NCI-H748 (cell line): Measurements from ENCODE around the gene NR6A1.
A peak's percentile ranks its signal among the peaks of the same experiment; 100 is the strongest.

Experiments
- DNase-seq: peaks from one replicate; lab custom pipeline; 2025; ENCODE audit not compliant: unreplicated experiment; lab: John Stamatoyannopoulos, UW

Gene NR6A1

GRCh38 chr9:124495126-124496074 lies 275.7 kb downstream of the NR6A1 start:
- DNase-seq = no peak

- no peak for DNase-seq
Measured at GRCh38 chr9:124493794-124494479, 277.2 kb downstream of the NR6A1 start.

DNA sequence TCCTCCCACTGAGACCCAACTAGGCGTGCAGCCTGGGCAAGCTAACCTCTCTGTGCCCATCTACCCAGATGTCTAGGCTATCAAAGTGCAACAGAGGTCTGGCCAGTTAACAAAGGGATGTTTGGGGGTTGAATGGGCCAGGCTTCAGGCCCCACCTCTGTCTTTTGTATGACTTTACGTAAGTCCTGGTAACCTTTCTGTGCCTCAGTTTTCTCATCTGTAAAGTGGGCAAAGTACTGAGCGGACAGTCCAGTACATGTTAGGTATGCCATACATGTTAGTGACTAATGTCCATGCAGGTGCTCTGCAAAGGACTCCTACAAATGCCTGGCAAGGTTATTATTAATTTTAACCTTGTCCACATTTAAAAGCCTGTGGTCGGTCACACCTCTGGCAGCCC lies 277.9 kb downstream of the NR6A1 start:
- no peak for DNase-seq

DNA sequence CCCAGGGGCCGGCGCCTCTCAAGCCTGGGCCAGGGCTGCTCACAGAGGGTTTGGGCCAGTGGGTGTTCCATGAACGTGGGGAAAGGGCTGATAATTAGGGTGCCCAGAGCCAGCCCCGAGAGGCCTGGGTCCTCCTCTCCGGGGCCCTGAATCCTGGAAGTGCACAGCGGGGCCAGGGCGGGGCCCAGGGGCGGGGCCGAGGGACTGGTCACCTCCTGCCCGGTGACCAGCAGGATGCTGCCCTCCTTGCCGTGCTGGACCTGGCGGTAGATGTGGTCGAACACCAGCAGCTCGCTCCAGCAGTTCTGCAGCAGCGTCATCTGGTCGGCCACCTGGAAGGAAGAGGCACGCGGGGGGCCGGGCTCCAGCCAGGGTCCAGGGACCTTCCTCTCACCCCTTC lies 278.3 kb downstream of the NR6A1 start:
- no peak for DNase-seq

GRCh38 chr9:124491049-124491975 lies 279.8 kb downstream of the NR6A1 start:
- no peak for DNase-seq

- DNase-seq = no peak
Measured at GRCh38 chr9:124490004-124490403, 281.1 kb downstream of the NR6A1 start.

DNA sequence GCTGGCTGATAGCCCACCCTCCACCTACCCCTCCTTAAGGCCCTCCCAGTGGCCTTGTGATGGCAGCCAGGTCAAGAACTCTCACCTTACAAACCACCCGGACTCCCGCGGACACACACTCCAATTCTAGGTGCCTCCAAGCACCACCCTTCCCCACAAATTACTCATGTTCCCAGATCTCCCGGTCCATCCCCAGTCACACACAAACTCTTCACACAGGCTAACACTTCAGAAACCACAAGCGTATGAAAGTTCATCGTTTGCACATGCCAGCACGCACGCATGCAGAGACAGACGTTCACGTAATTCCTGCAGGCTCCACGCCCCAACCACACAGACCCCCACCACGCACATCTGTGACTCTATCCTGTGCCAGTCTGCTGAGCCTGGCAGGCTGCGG lies 281.9 kb downstream of the NR6A1 start:
- DNase-seq = no peak

GRCh38 chr9:124488641-124489210 lies 282.4 kb downstream of the NR6A1 start:
- DNase-seq = peak; percentile 21

GRCh38 chr9:124487260-124488182 lies 283.6 kb downstream of the NR6A1 start:
- peak; percentile 86 for DNase-seq

DNA sequence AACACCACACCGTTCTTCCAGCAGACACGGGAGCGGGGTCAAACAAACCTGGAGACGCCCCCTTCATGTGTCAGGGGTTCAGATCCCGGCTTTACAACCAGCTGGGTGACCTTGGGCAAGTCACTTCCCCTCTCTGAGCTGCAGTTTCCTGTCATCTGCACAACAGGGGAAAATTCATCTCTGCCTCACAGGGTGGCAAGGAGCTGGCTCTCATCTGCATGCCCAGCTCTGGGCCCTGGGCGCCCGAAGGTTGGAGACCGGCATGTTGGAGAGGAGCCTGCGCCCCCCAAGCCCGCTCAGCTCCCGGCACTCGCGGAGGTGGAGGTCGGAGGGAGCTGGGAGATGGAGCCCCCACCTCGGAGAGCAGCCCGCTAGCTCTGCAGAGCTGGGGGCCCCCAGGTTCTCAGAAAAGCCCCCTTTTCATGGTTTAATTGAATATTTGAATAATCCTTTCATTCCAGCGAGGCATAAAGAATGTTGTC lies 284.3 kb downstream of the NR6A1 start:
- DNase-seq = no peak

- no peak for DNase-seq
Measured at GRCh38 chr9:124485936-124486335, 285.2 kb downstream of the NR6A1 start.

GRCh38 chr9:124485201-124485600 lies 285.9 kb downstream of the NR6A1 start:
- no peak for DNase-seq

DNA sequence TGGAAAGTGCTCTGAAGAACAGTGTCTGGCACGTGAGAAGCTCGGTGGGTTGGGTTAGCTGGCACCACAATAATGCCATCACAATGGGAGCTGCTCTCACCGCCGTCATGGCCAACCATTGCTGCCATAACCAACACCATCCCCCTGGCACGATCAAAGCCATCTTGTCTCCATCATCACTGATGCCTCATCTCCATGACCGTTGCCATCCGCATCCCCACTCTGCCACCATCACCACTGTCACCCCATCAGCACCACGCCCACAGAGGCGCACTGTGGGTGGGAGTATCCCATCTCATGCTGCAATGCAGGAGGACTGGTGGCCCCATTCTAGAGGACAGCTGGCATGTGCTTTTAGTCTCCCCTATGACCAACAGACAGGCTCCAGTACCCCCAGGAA lies 287.6 kb downstream of the NR6A1 start:
- no peak for DNase-seq

DNA sequence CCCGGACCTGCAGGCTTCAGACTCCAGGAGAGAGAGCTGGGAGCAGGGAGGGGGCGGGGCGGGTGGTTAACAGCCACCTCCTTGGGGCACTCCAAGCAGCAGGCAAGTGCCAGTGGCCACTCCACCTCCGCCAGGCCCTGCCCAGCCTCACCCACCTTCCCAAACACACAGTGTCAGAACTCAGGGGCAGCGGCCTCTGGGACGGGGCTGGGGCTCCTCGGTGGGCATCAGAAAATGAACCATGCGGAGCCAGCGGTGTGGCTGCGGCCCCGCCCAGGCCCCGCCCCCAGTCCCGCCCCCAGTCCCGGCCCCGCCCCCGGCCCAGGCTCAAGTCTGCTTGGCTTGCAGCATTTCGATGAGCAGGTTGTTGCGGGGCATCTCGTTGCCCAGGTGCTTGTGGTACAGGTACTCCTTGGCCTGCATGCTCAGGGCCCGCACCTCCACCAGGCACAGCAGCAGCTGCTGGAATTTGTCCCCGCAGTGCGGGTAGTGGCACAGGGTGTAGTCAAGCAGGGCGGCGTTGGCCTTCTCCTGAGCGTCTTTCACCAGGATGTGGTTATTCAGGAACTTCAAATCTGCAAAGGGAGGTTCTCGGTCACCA lies 288.6 kb downstream of the NR6A1 start:
- DNase-seq = no peak

- no peak for DNase-seq
Measured at GRCh38 chr9:124481115-124481514, 290.0 kb downstream of the NR6A1 start.

- peak; percentile 61 for DNase-seq
Measured at GRCh38 chr9:124480621-124480981, 290.5 kb downstream of the NR6A1 start.

DNA sequence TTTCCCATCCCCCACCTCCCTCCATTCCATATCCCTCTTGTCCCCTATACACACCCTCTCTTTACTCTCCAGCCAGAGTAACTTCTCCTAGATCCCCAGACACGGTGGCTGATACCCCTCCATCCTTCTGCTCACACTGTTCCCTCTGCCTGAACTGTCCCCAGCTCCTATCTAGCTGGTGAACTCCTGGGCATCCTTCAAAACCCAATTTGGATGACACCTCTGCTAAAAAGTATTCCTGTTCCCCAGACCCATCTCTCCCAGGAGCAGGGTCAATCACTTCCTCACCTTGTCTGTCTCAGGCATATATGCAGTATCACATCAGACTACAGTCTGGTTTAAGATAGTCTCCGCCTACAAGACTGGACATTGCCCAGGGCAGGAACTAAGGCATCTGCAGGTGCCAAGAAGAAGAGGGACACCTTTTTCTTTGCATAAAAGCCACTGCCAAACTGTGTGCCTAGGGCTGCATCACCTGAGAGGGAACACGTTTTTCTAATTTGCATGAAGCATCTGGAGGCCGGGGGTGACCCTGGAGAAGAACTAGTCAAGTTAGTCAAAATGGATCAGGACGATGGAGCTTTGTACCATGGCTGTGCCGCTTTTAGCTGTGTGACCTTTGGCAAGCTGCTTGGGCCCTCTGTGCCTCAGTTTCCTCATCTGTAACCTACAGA lies 291.0 kb downstream of the NR6A1 start:
- DNase-seq = no peak

DNA sequence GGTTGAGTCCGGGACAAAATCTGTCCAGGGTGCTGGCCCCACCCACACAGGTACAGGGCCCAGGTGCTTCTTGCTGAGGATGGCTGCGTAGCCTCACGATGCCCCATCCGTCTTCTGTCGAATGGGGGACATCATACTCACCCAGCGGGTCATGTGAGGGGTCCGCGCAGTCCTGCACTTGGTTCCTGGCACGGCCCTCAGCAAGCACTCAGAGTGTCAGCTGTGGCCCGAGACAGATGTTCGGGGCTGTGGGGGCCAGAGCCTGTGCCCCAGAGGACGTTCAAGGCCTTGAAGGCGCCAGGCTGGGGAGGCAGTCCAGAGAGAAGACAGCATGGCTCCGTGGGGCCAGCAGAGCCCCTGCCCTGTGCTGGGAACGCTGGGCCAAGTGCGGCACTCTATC lies 291.7 kb downstream of the NR6A1 start:
- DNase-seq = no peak

DNA sequence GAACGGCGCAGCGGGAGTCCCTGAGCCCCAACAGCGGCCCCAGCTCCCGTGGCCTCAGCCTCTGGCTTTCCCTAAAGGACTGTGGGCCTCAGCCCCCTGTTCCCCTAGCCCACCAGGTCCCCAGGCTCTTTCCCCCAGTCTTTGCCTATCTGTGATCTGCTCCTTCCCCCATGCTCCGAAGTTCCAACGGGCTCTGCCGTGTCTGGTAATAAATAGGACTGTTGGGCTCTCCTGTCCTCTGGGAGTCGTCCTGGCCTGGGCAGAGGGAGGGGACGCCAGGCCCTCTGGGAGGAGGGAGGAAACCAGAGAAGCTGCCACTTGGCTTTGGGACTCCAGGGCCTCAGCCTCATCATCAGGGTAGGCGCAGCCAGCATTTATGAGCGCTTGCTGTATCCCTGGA lies 292.8 kb downstream of the NR6A1 start:
- peak; percentile 41 for DNase-seq
